22Rv1 (cell line): ENCODE data around the gene INTS1.

ENCODE experiments used
- CTCF ChIP-seq: fragments of 450-650 bp; IDR thresholded peaks from 2 replicates; pipeline ENCODE4 v1.5.1; 2017; ENCODE audit warnings: mild to moderate bottlenecking
- ZFX ChIP-seq: fragments of 450-650 bp; IDR thresholded peaks from 2 replicates; pipeline ENCODE4 v1.6.1; 2017; ENCODE audit warnings: antibody characterized with exemption, borderline replicate concordance

- TF ChIP-seq CTCF (no peak), ZFX (no peak)
Observed at GRCh38 chr7:1483536-1484505, 20.4 kb downstream of the INTS1 start.
